ENCODE measurements around the gene RDH14. TPM values are rescaled to one million over a fixed set of nuclear protein-coding genes. Genes with fewer than 3 reads are reported as not detected.

Gene RDH14
- total and polyA plus RNA-seq, 3 experiments from 2014 or later: 16.9 to 44.3 (median 18.1) TPM

GRCh38 chr2:18519914-18520450 is 40.5 kb downstream of the RDH14 start:
- POLR2A ChIA-PET: interaction anchor here (1.1 kb wide), 1 partner anchor 40 kb away, joined by 3 read pairs; no protein-coding TSS in a partner anchor
- H3K9me3 Mint-ChIP-seq: no peaks in the 10 kb centered on the region
- H3K36me3 ChIP-seq (ENCODE audit: insufficient read depth, low read length): no peaks in the 10 kb centered on the region

GRCh38 chr2:18518116-18519111 is 42.0 kb downstream of the RDH14 start:
- H3K36me3 ChIP-seq (ENCODE audit: insufficient read depth, low read length): no peaks in the 10 kb centered on the region
- H3K4me1 Mint-ChIP-seq: no peaks in the 10 kb centered on the region
- H3K9me3 Mint-ChIP-seq: no peaks in the 10 kb centered on the region
- peaks cover 19 to 46% of the 10 kb centered on the region in 2 donors for H3K27me3 Mint-ChIP-seq
- H3K36me3 Mint-ChIP-seq: no peaks in the 10 kb centered on the region
- no peak overlapping the region for H3K27ac ChIP-seq (ENCODE audit: low read depth, low read length)
- H3K4me1 ChIP-seq (ENCODE audit: insufficient read depth, low read length): no peaks in the 10 kb centered on the region
- H3K4me3 Mint-ChIP-seq: no peak overlapping the region
- no peaks in the 10 kb centered on the region for H3K9me3 ChIP-seq (ENCODE audit: low read length)
- ChIA-PET POLR2A (no interaction called here), CTCF (interaction anchor here (0.8 to 1.9 kb wide), 6 partner anchors 13 to 1351 kb away, joined by 3 to 6 read pairs (median 4); no protein-coding TSS in a partner anchor)
- no peak overlapping the region for H3K4me3 ChIP-seq (ENCODE audit: low read length)
- H3K27me3 ChIP-seq (ENCODE audit: insufficient read depth, low read length, poor library complexity, severe bottlenecking): no peaks in the 10 kb centered on the region
- no peak overlapping the region for H3K27ac Mint-ChIP-seq
- DNase-seq: no peak

More at GRCh38 chr2:18519914-18520450, 40.5 kb downstream of the RDH14 start:
- H3K4me1 ChIP-seq (ENCODE audit: insufficient read depth, low read length): no peaks in the 10 kb centered on the region
- no peak overlapping the region for H3K27ac Mint-ChIP-seq
- H3K4me1 Mint-ChIP-seq: no peaks in the 10 kb centered on the region
- no peak overlapping the region for H3K27ac ChIP-seq (ENCODE audit: low read depth, low read length)
- no peak for DNase-seq
- H3K9me3 ChIP-seq (ENCODE audit: low read length): no peaks in the 10 kb centered on the region
- H3K27me3 Mint-ChIP-seq: peaks cover 16 to 36% of the 10 kb centered on the region in 2 donors
- no peak overlapping the region for H3K4me3 ChIP-seq (ENCODE audit: low read length)
- CTCF ChIA-PET: interaction anchor here (0.8 to 4.5 kb wide), 18 partner anchors 8 to 1354 kb away, joined by 3 to 61 read pairs (median 4); no protein-coding TSS in a partner anchor
- H3K27me3 ChIP-seq (ENCODE audit: insufficient read depth, low read length, poor library complexity, severe bottlenecking): no peaks in the 10 kb centered on the region
- no peaks in the 10 kb centered on the region for H3K36me3 Mint-ChIP-seq
- H3K4me3 Mint-ChIP-seq: no peak overlapping the region

GRCh38 chr2:18517386-18517785 is 43.1 kb downstream of the RDH14 start:
- no peak overlapping the region for H3K27ac Mint-ChIP-seq
- POLR2A ChIA-PET: no interaction called here
- Histone ChIP-seq H3K36me3 (ENCODE audit: insufficient read depth, low read length) (no peaks in the 10 kb centered on the region), H3K27me3 (ENCODE audit: insufficient read depth, low read length, poor library complexity, severe bottlenecking) (no peaks in the 10 kb centered on the region), H3K9me3 (ENCODE audit: low read length) (no peaks in the 10 kb centered on the region), H3K4me1 (ENCODE audit: insufficient read depth, low read length) (no peaks in the 10 kb centered on the region), H3K27ac (ENCODE audit: low read depth, low read length) (no peak overlapping the region), H3K4me3 (ENCODE audit: low read length) (no peak overlapping the region)
- H3K36me3 Mint-ChIP-seq: no peaks in the 10 kb centered on the region
- no peaks in the 10 kb centered on the region for H3K9me3 Mint-ChIP-seq
- H3K4me3 Mint-ChIP-seq: no peak overlapping the region
- H3K27me3 Mint-ChIP-seq: peaks cover 19 to 49% of the 10 kb centered on the region in 2 donors
- DNase-seq: no peak
- CTCF ChIA-PET: interaction anchor here (1.0 to 1.9 kb wide), 2 partner anchors 1344 to 1347 kb away, joined by 6 read pairs; no protein-coding TSS in a partner anchor
- no peaks in the 10 kb centered on the region for H3K4me1 Mint-ChIP-seq

- H3K4me1 ChIP-seq (ENCODE audit: insufficient read depth, low read length): no peaks in the 10 kb centered on the region
- CTCF ChIA-PET: interaction anchor here (0.6 to 2.1 kb wide), 3 partner anchors 9 to 1348 kb away, joined by 3 to 5 read pairs (median 3); no protein-coding TSS in a partner anchor
- DNase-seq: no peak
- Mint-ChIP-seq H3K36me3 (no peaks in the 10 kb centered on the region), H3K9me3 (no peaks in the 10 kb centered on the region), H3K27ac (no peak overlapping the region), H3K27me3 (peaks cover 21 to 54% of the 10 kb centered on the region in 2 donors), H3K4me1 (no peaks in the 10 kb centered on the region), H3K4me3 (no peak overlapping the region)
- POLR2A ChIA-PET: no interaction called here
- no peak overlapping the region for H3K4me3 ChIP-seq (ENCODE audit: low read length)
- no peak overlapping the region for H3K27ac ChIP-seq (ENCODE audit: low read depth, low read length)
- no peaks in the 10 kb centered on the region for H3K27me3 ChIP-seq (ENCODE audit: insufficient read depth, low read length, poor library complexity, severe bottlenecking)
- H3K9me3 ChIP-seq (ENCODE audit: low read length): no peaks in the 10 kb centered on the region
- no peaks in the 10 kb centered on the region for H3K36me3 ChIP-seq (ENCODE audit: insufficient read depth, low read length)
Observed at GRCh38 chr2:18516112-18516511, 44.3 kb downstream of the RDH14 start.

GRCh38 chr2:18514526-18515461 is 45.7 kb downstream of the RDH14 start:
- Mint-ChIP-seq H3K36me3 (no peaks in the 10 kb centered on the region), H3K4me1 (no peaks in the 10 kb centered on the region), H3K9me3 (no peaks in the 10 kb centered on the region), H3K27ac (no peak overlapping the region), H3K4me3 (no peak overlapping the region), H3K27me3 (peaks cover 17 to 62% of the 10 kb centered on the region in 2 donors)
- H3K4me1 ChIP-seq (ENCODE audit: insufficient read depth, low read length): no peaks in the 10 kb centered on the region
- H3K27me3 ChIP-seq (ENCODE audit: insufficient read depth, low read length, poor library complexity, severe bottlenecking): no peaks in the 10 kb centered on the region
- H3K36me3 ChIP-seq (ENCODE audit: insufficient read depth, low read length): no peaks in the 10 kb centered on the region
- no peaks in the 10 kb centered on the region for H3K9me3 ChIP-seq (ENCODE audit: low read length)
- ChIA-PET POLR2A (no interaction called here), CTCF (interaction anchor here (2.1 kb wide), 1 partner anchor 1350 kb away, joined by 5 read pairs; no protein-coding TSS in a partner anchor)
- no peak overlapping the region for H3K4me3 ChIP-seq (ENCODE audit: low read length)
- no peak overlapping the region for H3K27ac ChIP-seq (ENCODE audit: low read depth, low read length)
- no peak for DNase-seq

- CTCF ChIA-PET: interaction anchor here (2.8 kb wide), 1 partner anchor 10 kb away, joined by 13 read pairs; no protein-coding TSS in a partner anchor
- H3K4me3 ChIP-seq (ENCODE audit: low read length): no peak overlapping the region
- no peaks in the 10 kb centered on the region for H3K4me1 Mint-ChIP-seq
- H3K27me3 Mint-ChIP-seq: peaks cover 9 to 46% of the 10 kb centered on the region in 2 donors
- H3K27me3 ChIP-seq (ENCODE audit: insufficient read depth, low read length, poor library complexity, severe bottlenecking): no peaks in the 10 kb centered on the region
- H3K9me3 Mint-ChIP-seq: no peaks in the 10 kb centered on the region
- no peak overlapping the region for H3K27ac ChIP-seq (ENCODE audit: low read depth, low read length)
- no peak overlapping the region for H3K4me3 Mint-ChIP-seq
- POLR2A ChIA-PET: no interaction called here
- no peak overlapping the region for H3K27ac Mint-ChIP-seq
- no peaks in the 10 kb centered on the region for H3K9me3 ChIP-seq (ENCODE audit: low read length)
- H3K4me1 ChIP-seq (ENCODE audit: insufficient read depth, low read length): no peaks in the 10 kb centered on the region
- no peaks in the 10 kb centered on the region for H3K36me3 ChIP-seq (ENCODE audit: insufficient read depth, low read length)
- DNase-seq: no peak
- no peaks in the 10 kb centered on the region for H3K36me3 Mint-ChIP-seq
Observed at GRCh38 chr2:18510775-18511174, 49.7 kb downstream of the RDH14 start.

GRCh38 chr2:18506883-18507509 is 53.5 kb downstream of the RDH14 start:
- H3K36me3 ChIP-seq (ENCODE audit: insufficient read depth, low read length): no peaks in the 10 kb centered on the region
- CTCF ChIA-PET: interaction anchor here (1.1 kb wide), 1 partner anchor 10 kb away, joined by 3 read pairs; no protein-coding TSS in a partner anchor
- Mint-ChIP-seq H3K4me1 (no peaks in the 10 kb centered on the region), H3K27me3 (peaks cover 8 to 38% of the 10 kb centered on the region in 2 donors), H3K4me3 (no peak overlapping the region), H3K36me3 (no peaks in the 10 kb centered on the region), H3K27ac (no peak overlapping the region), H3K9me3 (no peaks in the 10 kb centered on the region)
- POLR2A ChIA-PET: no interaction called here
- H3K27ac ChIP-seq (ENCODE audit: low read depth, low read length): no peak overlapping the region
- no peaks in the 10 kb centered on the region for H3K4me1 ChIP-seq (ENCODE audit: insufficient read depth, low read length)
- H3K4me3 ChIP-seq (ENCODE audit: low read length): no peak overlapping the region
- no peak for DNase-seq
- no peaks in the 10 kb centered on the region for H3K9me3 ChIP-seq (ENCODE audit: low read length)
- H3K27me3 ChIP-seq (ENCODE audit: insufficient read depth, low read length, poor library complexity, severe bottlenecking): no peaks in the 10 kb centered on the region
